GF-D8 (cell line): Measurements from ENCODE around the gene HLA-B.

Experiments
- DNase-seq: peaks from one replicate; lab custom pipeline; 2025; lab: John Stamatoyannopoulos, UW

Gene HLA-B

DNA sequence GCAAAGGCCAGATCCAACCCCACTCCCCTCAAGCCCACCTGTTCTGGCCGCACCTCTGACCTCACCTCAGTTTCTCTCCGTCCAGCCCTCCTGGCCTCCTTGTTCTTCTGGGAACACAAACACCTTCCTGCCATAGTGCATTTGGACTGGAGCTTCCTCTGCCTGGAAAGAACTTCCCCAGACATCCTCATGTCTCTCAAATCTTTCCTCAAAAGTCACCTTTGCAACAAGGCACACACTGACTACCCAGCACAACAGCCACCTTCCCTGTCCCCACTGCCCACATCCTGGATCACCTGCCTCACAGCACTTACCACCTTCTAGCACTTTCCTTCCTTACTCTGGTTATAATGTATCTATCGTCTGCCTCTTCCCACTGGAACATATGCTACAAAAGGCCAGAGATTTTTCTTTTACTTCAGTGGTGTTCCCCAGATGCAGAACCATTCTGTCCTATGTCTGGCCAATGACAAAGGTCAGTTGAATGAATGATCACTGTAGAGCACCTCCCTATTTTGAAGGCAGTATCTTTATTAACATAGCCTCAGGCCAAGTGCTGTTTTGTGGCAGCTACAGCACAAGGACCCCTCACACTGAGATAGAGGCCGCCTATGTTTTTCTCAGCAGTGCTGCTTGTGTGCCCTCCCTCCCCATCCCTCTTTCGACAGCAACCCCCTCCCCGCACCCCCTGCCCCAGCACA lies 4.1 kb downstream of the HLA-B start:
- no peak for DNase-seq

DNA sequence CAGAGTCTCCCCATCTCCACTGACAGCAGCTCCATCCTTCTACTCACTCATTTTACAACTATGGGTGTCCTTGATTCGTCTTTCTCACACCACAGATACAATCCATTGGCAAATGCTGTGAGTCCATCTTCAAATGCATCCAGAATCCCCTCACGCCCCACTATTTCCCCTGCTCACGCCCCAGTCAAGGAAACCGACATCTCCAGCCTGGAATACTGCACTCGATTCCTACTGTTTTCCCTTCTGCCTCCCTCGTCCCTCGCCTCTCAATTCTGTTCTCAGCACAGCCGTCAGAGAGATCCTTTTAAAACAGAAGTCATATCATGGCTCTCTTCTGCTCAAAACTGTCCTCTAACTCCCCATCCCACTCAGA lies 4.7 kb downstream of the HLA-B start:
- no peak for DNase-seq

DNA sequence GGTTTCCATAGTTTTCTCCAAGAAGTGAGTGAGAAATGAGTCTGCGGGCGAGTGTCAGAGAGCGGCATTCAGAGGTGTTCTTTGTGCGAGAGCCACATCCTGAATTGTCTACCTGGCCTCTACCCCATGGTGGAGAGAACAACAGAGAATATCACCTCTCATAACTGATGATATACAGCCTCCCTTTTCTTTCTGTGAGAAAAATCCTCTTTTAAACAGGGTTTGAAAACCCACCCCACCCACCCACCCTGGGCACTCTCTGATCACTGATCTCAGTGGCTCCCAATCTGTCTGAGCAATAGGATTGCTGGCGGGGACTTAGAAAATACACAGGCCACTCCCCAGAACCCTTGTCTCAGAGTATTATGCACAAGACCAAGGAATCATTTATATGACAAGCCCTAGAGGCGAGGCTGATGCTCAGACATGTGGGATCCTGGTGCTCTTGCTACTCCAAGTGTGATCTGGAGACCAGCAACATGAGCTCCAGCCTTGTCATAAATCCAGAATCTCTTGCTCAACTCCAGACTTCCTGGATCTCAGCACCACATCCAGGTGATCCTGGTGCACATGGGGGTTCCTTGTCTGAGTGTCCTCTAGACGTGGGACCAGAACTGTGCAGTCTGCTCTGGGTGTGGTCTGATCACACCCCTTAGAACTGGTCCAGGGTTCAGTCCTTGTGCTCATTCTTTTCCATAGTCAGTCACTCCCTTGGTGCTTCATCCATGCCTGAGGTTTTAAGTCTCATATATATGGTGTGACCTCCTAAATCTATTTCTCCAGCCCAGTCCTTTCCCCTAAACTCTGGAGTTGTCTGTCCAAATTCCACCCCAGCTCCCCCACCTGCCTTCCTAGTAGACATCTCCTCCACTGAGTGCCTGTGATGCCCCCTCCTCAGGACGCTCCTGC lies 5.3 kb downstream of the HLA-B start:
- no peak for DNase-seq

DNA sequence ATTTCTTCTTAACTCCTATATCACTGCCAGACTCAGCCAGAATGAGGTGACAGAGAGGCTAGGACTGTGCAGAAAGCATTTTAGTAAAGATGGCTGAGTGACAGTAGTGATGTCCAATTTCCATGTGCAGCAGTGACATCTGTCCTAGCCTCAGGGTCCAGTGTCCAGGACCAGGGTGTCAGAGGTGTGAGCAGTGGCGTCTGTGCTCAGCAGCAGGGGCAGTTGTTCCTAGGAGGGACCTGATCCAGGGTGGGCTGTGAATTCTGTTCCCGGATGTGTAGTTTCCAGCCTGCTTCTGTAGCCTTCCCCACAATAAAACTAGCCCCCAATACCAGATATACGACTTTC lies 6.0 kb downstream of the HLA-B start:
- no peak for DNase-seq

DNA sequence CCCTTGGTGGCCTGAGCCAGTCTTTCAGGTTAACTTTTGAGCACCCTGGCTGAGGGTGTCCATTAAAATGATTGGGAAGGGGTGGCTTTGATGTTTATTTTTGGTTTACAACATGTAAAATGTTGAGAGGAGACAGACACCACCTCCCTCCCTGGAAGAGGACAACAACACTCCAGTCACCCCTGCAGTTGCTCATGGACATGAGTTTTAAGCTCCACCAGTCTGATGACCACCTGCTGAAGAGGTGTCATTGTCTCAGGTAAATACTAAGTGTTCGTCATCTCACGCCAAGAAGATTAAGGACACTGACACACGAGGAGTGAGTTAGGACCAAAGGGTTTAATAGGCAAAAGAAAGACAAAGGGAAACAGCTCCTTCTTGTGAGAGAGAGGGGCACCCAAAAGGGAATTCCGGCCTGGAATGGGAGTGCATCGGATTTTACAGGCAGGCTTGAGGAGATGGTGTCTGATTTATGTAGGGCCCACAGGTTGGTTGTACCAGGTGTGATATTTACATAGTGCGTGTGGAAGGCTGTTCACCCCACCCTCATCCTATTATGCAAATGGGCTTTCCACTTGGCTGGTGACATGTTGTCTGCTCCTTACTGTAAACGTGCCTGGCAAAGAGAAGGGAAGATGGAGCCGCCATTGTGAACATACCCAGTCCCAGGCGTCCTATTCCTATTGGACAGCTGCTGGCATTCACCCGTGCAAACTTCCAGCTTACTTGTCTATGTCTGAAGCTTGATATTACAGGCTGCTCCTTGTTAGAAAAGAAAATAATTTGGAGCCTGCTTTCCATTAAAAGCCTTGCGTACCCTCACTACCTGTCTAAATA lies 6.6 kb downstream of the HLA-B start:
- no peak for DNase-seq

DNA sequence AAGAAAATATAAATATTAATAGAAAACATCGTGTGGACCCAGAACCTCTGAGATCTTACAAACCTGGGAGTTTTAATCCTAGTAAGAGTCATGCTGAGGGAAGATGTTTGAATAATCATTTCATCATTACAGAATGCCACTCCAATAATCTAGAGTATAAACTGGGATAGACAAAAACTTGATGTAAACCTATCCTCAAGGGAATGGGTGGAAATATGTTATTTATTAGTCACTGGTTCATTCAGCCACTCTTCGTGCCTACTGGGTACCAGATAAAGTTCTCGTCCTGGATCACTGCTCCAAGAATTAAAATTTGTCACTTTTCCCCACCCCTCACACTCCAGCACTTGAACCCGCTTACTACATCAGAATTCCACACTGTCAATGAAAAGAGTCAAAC lies 7.7 kb downstream of the HLA-B start:
- DNase-seq, result no peak

DNA sequence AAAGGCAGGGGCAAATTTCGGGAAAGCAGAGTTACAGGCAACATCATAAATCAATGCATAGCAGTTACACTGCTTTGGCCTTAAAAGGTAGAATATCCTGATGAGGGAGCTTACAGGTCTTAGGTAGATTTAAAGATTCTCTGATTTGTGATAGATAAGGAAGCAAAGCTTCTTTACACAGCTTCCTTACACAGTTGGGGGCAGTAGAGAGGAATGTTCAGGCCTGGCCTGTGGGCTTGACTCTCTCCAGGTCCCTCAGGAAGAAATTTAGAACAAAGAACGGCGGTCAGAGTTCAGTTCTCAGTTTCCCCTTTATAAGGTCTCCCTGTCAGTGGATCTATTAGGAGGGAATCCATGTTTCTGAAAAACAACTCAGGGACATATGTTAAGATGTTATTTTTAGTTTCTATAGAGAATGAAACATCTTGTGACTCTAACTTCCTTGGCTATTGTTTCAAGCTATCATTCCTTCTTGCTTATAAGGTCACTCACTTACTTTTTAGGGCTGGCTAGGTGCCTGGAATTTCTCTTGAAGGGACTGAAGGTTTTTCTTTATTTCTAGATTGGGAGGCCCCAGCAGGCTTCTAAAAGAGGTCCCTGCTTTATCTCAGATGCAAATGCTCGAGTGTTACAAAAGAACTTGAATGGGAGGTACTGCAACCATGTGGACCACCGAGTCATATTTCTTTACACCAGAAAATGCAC lies 11.8 kb downstream of the HLA-B start:
- DNase-seq, result no peak

DNA sequence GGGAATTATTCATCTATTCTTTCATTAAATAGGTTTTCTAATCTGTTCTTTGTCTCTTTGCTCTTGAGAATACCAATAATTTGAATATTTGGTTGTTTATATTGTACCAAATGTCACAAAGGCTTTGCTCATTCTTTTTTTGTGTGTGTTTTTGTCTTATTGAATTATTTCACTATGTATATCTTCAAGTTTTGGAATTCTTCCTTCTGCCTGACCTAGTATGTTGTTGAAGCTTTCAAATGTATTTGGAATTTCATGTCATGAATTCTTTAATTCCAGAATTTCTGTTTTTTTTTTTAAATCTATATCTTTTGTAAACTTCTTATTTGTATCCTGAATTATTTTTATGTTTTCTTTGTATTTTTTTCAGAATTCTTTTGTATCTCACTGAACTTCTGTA lies 16.8 kb downstream of the HLA-B start:
- no peak for DNase-seq

DNA sequence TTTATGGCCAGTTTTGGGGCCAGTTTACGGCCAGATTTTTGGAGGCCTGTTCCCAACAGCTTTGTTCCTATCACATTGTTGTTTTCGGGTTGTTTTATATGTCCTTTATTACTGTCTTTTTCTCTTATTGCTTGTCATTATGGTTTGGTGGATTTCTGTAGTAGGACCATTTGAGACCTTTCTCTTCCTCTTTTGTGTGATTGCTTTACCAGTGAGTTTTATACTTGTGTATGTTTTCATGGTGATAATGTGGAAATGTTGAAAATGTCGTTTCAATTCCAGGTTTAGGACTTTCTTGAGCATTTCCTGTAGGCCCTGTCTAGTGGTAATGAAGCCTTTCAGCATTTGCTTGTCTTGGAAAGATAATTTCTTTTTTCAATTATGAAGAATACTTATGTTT lies 17.8 kb downstream of the HLA-B start:
- DNase-seq, result no peak

DNA sequence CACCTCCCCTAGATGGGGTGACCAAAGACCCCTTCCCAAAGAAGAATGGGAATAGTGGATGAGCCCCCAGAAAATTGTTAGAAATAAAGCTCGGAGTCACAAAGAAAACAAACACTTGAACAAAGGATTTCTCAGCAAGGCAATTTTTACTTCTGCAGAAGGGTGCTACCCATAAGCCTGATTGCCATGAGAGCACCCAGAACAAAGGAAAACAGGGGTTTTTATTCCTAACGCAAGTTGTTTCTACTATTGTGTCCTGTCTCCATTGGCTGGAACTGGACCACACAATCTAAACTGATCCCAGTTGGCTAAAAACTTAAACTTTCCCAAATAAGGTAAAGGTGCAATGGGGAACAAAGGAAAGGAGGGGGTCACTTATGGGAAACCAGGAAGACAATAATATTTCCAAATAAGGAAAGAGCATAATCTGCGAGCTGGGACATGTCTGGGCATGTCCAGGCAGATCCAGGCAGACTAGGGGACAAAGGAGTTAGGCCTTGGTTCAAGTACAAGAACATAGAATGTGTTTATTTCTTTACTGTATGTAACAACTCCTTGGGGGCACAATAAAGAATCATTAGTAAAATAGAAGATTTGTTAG lies 20.0 kb downstream of the HLA-B start:
- no peak for DNase-seq

DNA sequence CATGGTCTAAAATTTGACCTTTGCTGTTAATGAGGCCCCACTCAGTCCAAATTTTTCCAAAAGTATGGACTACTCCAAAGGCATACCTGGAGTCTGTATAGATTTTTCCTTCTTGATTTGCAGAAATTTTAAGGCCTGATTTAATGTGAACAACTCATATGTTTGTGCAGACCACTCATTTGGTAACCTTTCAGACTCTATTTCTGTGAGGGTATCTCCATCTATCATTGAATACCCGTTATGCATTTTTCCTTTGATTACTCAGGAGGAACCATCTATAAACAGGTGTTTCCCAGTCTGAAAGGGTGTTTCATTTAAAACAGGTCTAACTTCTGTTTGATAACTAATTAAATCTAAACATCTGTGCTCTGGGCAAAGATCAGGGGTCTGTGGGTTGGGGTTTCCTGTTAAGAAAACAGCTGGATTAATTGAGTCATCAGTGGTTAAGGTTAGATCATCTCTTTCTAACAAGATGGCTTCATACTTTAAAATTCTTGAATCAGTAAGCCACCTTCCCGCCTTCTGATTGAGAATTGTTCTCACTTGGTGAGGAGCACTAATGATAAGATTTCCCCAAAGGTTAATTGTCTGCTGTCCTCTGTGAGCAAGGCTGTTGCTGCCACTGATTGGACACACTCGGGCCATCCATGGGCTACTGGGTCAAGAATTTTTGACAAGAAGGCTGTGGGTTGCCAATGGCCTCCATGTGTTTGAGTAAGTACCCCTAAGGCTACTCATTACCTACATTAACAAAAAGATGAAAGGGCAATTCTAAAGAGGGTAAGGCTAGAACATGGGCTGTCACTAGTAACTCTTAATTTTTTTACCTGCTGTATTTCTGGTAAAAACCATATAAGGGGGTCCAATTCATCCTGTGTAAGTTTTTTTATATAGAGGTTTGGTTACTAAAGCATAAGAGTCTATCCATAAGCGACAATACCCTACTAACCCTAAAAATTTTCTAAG lies 24.1 kb downstream of the HLA-B start:
- peak; percentile 23 for DNase-seq

DNA sequence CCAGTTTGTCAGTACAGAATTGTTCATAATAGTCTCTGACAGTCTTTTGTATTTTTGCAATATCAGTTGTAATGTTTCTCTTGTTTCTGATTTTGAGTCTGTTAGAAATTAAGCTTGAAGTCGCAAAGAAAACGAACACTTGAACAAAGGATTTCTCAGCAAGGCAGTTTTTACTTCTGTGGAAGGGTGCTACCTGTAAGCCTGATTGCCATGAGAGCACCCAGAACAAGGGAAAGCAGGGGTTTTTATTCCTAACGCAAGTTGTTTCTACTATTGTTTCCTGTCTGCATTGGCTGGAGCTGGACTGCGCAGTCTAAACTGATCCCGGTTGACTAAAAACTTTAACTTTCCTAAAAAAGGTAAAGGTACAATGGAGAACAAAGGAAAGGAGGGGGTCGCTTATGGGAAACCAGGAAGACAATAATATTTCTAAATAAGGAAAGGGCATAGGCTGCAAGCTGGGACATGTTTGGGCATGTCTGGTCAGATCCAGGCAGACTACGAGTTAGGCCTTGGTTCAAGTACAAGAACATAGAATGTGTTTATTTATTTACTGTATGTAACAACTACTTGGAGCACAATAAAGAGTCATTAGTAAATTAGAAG lies 28.5 kb downstream of the HLA-B start:
- DNase-seq, result no peak

DNA sequence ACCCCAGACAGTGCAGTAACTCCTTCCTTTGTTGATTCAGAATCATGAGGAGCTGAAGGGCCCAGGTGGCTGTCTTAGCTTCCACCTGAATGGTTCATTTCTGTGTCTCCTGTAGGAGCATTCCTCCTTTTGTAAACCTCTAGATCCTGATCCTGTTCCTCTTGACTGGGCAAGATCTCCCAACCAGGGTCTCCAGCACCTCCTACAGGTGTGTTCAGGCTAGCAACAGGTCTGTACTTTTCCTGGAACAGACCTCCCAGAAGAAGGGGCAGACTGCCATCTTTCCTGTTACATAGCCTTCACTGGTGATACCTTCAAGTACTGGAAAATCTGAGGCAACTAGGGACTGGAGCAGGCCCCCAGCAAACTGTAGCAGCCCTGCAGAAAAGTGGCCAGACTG lies 35.2 kb downstream of the HLA-B start:
- DNase-seq, result no peak

DNA sequence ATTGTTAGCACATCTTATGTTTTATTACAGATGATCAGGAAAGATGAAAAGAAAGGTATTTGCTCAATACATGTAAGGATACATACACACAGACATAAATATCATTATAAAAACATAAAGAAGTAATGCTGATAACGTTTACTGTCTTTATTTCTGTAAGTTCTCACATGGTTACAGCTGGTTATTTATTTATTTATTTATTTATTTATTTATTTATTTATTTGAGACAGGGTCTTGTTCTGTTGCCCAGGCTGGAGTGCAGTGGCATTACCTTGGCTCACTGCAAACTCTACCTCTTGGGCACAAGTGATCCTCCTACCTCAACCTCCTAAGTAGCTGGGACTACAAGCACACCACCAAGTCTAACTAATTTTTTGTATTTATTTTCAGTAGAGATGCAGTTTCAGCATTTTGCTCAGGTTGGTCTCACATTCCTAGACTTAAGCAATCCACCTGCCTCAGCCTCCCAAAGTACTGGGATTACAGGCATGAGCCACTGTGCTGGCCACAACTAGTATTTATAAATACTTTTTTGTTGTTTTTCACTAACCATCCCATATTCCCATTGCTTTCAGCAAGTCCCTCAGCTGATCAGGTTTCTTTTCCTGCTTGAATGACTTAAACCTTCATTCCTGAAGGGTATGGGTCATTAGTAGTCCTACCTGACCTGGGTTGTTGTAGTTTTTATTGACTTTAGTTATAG lies 35.8 kb downstream of the HLA-B start:
- no peak for DNase-seq

DNA sequence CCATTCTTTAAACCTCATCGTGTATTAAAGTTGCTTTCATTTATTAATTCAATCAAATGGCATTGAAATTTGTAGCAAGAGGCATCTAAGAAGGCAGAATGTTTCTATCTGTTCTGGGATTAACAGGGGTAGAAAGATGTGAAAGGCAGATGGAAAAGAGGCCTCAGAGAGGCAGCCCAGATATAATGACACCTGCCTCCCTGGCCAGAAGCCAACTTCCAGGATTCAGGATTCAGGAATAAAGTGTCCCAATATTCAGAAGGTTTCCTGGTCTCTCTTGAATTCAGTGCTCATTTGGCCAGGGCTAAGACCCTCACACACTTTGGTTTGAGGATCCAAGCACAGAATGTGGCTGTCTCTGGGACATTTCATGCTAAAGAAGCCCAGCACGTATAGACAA lies 39.9 kb downstream of the HLA-B start:
- DNase-seq, result no peak

DNA sequence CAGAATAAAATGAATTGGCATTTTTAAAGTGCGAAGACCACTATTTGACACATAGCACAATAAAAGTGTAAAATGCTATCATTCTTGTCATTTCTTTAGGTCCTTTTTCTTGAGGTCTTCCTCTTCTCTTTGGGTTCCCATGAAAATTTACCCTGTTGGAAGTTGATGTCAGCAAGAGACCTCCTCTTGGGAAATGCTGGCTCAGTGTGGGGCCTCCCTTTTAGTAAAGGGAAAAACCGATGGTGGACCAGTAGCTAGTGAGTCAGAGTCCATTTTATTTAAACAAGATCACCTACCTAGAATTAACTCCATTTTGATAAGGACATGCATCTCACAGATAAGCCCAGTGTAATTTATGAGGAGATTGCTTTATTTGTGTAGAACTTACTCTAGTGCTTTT lies 47.3 kb downstream of the HLA-B start:
- no peak for DNase-seq

DNA sequence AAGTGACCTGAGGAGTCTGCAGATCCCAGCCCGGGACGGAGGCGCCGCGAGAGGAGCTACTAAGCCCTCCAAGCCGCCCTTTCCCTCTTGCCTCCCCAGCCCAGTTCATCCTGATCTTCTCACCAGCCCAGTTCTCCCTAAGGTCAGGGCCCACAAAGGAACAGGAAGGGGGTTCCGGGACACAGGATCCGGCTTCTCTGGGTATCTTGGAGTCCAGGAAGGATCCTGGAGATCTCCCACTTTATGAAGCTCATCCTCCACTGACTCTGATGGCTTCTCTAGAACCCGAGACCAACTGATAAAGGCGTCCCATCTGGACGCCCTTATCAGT lies 48.2 kb downstream of the HLA-B start:
- no peak for DNase-seq

DNA sequence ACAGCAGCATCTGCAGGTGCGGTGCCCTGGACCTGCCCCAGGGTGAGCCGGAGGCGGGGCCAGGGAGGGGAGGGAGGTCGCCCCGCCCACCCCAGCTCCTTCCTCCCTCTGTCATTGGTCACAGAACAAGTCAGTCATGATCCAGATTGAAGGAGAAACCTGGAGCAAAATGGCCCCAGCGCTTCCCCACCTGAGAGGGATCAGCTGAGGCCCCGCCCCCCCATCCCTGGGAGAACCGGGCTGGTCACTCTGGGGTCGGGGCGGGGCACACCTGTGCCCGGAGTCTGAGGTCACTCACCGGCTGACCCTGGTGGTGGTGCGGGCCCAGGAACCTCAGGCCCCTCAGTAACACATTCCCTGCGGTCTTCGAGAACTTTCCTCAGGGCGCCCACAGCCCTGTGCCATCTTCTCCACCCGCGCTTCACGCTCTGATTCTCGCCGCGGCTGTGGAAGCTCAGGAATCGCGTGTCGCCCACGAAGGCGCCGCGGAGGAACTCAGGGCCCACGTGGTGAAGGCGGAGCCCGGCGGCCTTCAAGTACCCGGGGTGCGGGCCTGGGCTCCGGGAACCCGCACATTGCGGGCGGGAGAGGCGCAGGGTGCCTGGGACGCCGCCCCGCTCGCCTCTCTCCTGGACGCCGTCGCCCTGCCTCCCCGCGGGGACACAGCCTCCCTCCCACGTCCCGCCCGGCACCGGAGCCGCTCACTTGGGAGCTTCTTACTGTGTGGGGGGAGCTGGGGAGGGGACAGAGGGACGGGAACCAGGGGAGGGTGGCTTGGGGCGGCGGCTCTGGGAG lies 48.7 kb downstream of the HLA-B start:
- DNase-seq, result no peak

DNA sequence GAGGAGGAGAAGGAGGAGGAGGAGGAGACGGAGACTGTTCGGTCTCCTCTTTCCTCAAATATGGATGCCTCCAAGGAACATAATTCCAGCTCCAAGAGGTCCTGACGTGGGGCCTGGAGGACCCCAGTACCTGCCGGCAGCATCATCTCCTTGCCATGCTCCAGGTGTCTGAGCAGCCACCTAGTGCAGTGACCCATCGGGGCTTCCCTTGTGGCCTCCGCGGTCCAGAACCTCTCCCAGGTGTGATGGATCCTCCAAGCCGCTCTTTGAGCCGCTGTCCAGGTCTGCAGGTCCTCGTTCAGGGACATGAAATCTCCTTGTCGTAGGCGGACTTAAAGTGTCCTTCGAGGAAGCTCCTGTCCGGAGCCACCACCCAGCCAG lies 49.3 kb downstream of the HLA-B start:
- no peak for DNase-seq
